Karpas-422 (cell line): ENCODE data around the gene EDNRA. TPM values are rescaled to one million over a fixed set of nuclear protein-coding genes. Genes with fewer than 3 reads are reported as not detected.

Experiments used
- DNase-seq: peaks from one replicate; pipeline ENCODE4 v3.0.0-alpha.2; 2015
- H2AFZ ChIP-seq: fragments of 200-600 bp; sonication (generic); 2 replicates; pipeline ENCODE4 v1.6.1; 2014; ENCODE audit warnings: antibody characterized with exemption, low read length, mixed read lengths
- H3K27ac ChIP-seq: fragments of 200-600 bp; sonication (generic); 2 replicates; pipeline ENCODE4 v1.5.1; 2014; ENCODE audit warnings: mild to moderate bottlenecking, low read length, moderate library complexity
- H3K27me3 ChIP-seq: fragments of 200-600 bp; sonication (generic); 2 replicates; pipeline ENCODE4 v1.6.1; 2014; ENCODE audit warnings: low read length, mixed read lengths
- H3K36me3 ChIP-seq: fragments of 200-600 bp; sonication (generic); 2 replicates; pipeline ENCODE4 v1.6.1; 2014; ENCODE audit warnings: low read length, mixed read lengths; ENCODE audit not compliant: insufficient read depth
- H3K4me1 ChIP-seq: fragments of 200-600 bp; sonication (generic); 2 replicates; pipeline ENCODE4 v1.6.1; 2014; ENCODE audit warnings: mild to moderate bottlenecking, low read length, mixed read lengths
- H3K4me2 ChIP-seq: fragments of 200-600 bp; sonication (generic); 2 replicates; pipeline ENCODE4 v1.6.1; 2014; ENCODE audit warnings: low read length, low read depth, mild to moderate bottlenecking; ENCODE audit not compliant: poor library complexity, severe bottlenecking
- H3K4me3 ChIP-seq: fragments of 200-600 bp; sonication (generic); 2 replicates; pipeline ENCODE4 v1.5.1; 2014; ENCODE audit warnings: mild to moderate bottlenecking, antibody characterized with exemption, low read length, mixed read lengths
- H3K79me2 ChIP-seq: fragments of 200-600 bp; sonication (generic); 2 replicates; pipeline ENCODE4 v1.6.1; 2014; ENCODE audit warnings: mild to moderate bottlenecking, low read length, mixed read lengths
- H3K9ac ChIP-seq: fragments of 200-600 bp; sonication (generic); 2 replicates; pipeline ENCODE4 v1.6.0; 2014; ENCODE audit warnings: low read length
- H3K9me2 ChIP-seq: fragments of 200-600 bp; sonication (generic), shearing (Covaris generic); replicated peaks from 2 replicates; pipeline ENCODE4 v1.6.0; 2014; ENCODE audit warnings: mild to moderate bottlenecking, low read length, moderate library complexity; ENCODE audit not compliant: insufficient read depth
- H3K9me3 ChIP-seq: fragments of 300-700, 200-600 bp; sonication (generic); 2 replicates; pipeline ENCODE4 v1.6.1; 2014; ENCODE audit warnings: low read length, mixed read lengths
- H4K20me1 ChIP-seq: fragments of 200-600 bp; sonication (generic); 2 replicates; pipeline ENCODE4 v1.6.1; 2014; ENCODE audit warnings: mild to moderate bottlenecking, antibody characterized with exemption, low read length, low read depth; ENCODE audit not compliant: insufficient read depth
- total RNA-seq: library from RNA; depleted of rRNA; stranded (reverse); fragments of >200 nt; shearing (Covaris generic); gene quantifications from 2 replicates; pipeline ENCODE4 v1.2.3, GENCODE V29; 2014; ENCODE audit warnings: low replicate concordance

The EDNRA gene
- total RNA-seq, 1 experiment from 2014 or later, result not detected

DNA sequence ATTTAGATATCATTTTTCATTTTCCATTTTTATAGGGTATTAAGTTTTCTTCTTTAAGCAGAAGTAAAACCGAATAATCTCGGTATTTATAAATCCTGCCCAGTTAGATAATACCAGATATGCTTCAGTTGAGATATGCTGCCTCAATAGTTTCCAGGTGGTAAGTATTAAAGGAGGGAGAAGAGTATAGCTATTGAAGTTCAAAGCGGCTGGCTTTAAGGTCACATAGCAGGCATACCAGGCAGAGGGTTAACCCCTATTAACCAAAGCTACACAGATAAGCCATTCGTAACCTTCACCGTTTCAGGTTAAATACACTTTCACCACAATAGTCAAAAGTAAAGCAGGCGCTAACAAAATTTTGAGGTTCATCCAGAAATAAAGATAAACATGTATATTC is 54.2 kb downstream of the EDNRA start:
- H3K4me2 ChIP-seq, result no peak overlapping the region

GRCh38 chr4:147538711-147539110 is 57.8 kb downstream of the EDNRA start:
- H3K79me2 ChIP-seq, result no peaks in the 10 kb centered on the region
- H3K9ac ChIP-seq, result no peak overlapping the region
- no peaks in the 10 kb centered on the region for H4K20me1 ChIP-seq
- no peaks in the 10 kb centered on the region for H3K36me3 ChIP-seq
- H3K9me3 ChIP-seq, result no peaks in the 10 kb centered on the region
- no peak overlapping the region for H2AFZ ChIP-seq
- H3K4me2 ChIP-seq, result no peak overlapping the region
- no peak overlapping the region for H3K27ac ChIP-seq
- no peak for DNase-seq
- no peaks in the 10 kb centered on the region for H3K27me3 ChIP-seq
- H3K9me2 ChIP-seq, result no peaks in the 10 kb centered on the region
- H3K4me3 ChIP-seq, result no peak overlapping the region
- peaks cover 3% of the 10 kb centered on the region for H3K4me1 ChIP-seq

More for the DNA sequence above, 54.2 kb downstream of the EDNRA start:
- Histone ChIP-seq H3K9me3 (no peaks in the 10 kb centered on the region), H4K20me1 (no peaks in the 10 kb centered on the region), H3K27ac (no peak overlapping the region), H3K27me3 (no peaks in the 10 kb centered on the region), H3K4me3 (no peak overlapping the region), H2AFZ (no peak overlapping the region), H3K79me2 (no peaks in the 10 kb centered on the region), H3K36me3 (no peaks in the 10 kb centered on the region), H3K4me1 (peaks cover 3% of the 10 kb centered on the region), H3K9me2 (0 out of 2 replicates have a peak, but pooled peaks cover 2% of the 10 kb centered on the region), H3K9ac (no peak overlapping the region)
- no peak for DNase-seq

GRCh38 chr4:147539959-147540358 is 59.1 kb downstream of the EDNRA start:
- Histone ChIP-seq H3K36me3 (no peaks in the 10 kb centered on the region), H3K9me3 (no peaks in the 10 kb centered on the region), H3K27me3 (no peaks in the 10 kb centered on the region), H3K4me3 (no peak overlapping the region), H3K9me2 (no peaks in the 10 kb centered on the region), H2AFZ (no peak overlapping the region), H3K4me1 (peaks cover under 1% of the 10 kb centered on the region; the same call in 1 of the 2 replicates), H3K27ac (no peak overlapping the region), H3K79me2 (no peaks in the 10 kb centered on the region), H4K20me1 (no peaks in the 10 kb centered on the region), H3K9ac (no peak overlapping the region), H3K4me2 (no peak overlapping the region)
- DNase-seq, result no peak

- H3K4me1 ChIP-seq, result no peaks in the 10 kb centered on the region
- no peaks in the 10 kb centered on the region for H3K27me3 ChIP-seq
- H3K9me2 ChIP-seq, result no peaks in the 10 kb centered on the region
- no peak overlapping the region for H3K9ac ChIP-seq
- no peaks in the 10 kb centered on the region for H3K36me3 ChIP-seq
- DNase-seq, result no peak
- no peak overlapping the region for H3K4me2 ChIP-seq
- no peak overlapping the region for H3K4me3 ChIP-seq
- no peaks in the 10 kb centered on the region for H3K9me3 ChIP-seq
- H3K27ac ChIP-seq, result no peak overlapping the region
- H4K20me1 ChIP-seq, result no peaks in the 10 kb centered on the region
- no peak overlapping the region for H2AFZ ChIP-seq
- H3K79me2 ChIP-seq, result no peaks in the 10 kb centered on the region
Measured at GRCh38 chr4:147542229-147542990, 61.5 kb downstream of the EDNRA start.

DNA sequence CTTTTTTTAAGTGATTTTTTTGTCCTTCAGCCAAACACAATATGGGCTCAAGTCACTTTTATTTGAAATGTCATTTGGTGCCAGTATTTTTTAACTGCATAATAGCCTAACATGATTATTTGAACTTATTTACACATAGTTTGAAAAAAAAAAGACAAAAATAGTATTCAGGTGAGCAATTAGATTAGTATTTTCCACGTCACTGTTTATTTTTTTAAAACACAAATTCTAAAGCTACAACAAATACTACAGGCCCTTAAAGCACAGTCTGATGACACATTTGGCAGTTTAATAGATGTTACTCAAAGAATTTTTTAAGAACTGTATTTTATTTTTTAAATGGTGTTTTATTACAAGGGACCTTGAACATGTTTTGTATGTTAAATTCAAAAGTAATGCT is 62.1 kb downstream of the EDNRA start:
- Histone ChIP-seq H3K9me3 (no peaks in the 10 kb centered on the region), H4K20me1 (no peaks in the 10 kb centered on the region), H3K36me3 (no peaks in the 10 kb centered on the region), H3K27me3 (no peaks in the 10 kb centered on the region), H3K27ac (no peak overlapping the region), H3K9me2 (no peaks in the 10 kb centered on the region), H3K9ac (no peak overlapping the region), H3K4me2 (no peak overlapping the region), H2AFZ (no peak overlapping the region), H3K79me2 (no peaks in the 10 kb centered on the region), H3K4me1 (no peaks in the 10 kb centered on the region), H3K4me3 (no peak overlapping the region)
- no peak for DNase-seq

DNA sequence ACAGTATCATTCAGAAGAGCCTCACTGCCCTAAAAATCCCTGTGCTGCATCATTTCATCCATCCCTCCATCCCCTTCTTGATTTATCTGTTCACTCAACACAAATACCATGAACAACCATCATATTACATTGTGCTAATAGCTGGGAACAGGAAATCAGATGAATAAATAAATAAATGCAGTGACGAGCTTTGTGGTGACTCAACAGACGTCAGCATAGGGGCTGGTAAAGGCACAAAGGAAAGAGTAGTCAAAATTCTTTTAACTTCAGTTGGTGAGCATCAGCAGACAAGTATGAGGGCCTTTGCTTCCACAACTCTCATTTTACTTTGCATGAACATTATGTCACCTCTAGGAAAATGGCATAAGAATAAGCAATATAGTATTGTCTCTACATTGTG is 65.5 kb downstream of the EDNRA start:
- Histone ChIP-seq H3K4me1 (peaks cover 5% of the 10 kb centered on the region), H3K9ac (no peak overlapping the region), H3K27ac (no peak overlapping the region), H3K9me2 (no peaks in the 10 kb centered on the region), H3K27me3 (no peaks in the 10 kb centered on the region), H3K9me3 (no peaks in the 10 kb centered on the region), H3K4me2 (no peak overlapping the region), H3K36me3 (no peaks in the 10 kb centered on the region), H4K20me1 (no peaks in the 10 kb centered on the region), H3K79me2 (no peaks in the 10 kb centered on the region), H2AFZ (no peak overlapping the region), H3K4me3 (no peak overlapping the region)
- DNase-seq, result no peak

DNA sequence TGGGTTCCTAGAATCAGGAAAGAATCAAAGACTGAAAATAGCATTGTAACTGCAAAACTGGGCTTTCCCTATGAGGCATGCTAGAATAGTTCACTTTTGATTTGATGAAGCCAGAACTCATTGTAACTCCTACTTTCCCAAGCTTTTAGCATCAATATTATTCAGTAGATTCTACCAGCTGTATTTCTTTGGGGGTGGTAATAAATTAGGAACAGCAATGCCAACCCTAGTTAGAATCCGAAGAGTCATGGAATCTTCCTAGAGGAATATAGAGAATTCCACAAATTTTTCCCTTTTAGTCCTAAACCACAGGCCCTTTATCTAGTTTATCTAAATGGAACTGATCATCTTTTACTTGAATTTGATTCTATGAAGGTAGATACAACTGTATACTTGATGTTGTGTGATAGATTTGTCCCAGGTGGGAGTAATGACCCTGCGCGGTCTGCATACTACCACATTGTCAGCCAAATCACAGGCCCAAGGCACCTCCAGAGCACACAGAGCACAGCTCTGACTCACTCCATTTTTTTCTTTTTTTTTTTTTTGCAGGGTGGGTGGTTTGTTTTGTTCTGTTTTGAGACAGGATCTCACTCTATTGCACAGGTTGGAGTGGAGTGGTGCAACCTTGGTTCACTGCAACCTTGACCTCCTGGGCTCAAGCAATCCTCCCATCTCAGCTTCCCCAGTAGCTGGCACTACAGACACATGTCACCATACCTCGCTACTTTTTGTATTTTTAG is 66.6 kb downstream of the EDNRA start:
- Histone ChIP-seq H3K27me3 (no peaks in the 10 kb centered on the region), H4K20me1 (no peaks in the 10 kb centered on the region), H3K4me1 (peaks cover 5% of the 10 kb centered on the region), H3K9ac (no peak overlapping the region), H3K9me3 (no peaks in the 10 kb centered on the region), H3K27ac (no peak overlapping the region), H3K79me2 (no peaks in the 10 kb centered on the region), H3K4me2 (no peak overlapping the region), H3K4me3 (no peak overlapping the region), H3K36me3 (no peaks in the 10 kb centered on the region), H2AFZ (no peak overlapping the region), H3K9me2 (no peaks in the 10 kb centered on the region)
- no peak for DNase-seq

DNA sequence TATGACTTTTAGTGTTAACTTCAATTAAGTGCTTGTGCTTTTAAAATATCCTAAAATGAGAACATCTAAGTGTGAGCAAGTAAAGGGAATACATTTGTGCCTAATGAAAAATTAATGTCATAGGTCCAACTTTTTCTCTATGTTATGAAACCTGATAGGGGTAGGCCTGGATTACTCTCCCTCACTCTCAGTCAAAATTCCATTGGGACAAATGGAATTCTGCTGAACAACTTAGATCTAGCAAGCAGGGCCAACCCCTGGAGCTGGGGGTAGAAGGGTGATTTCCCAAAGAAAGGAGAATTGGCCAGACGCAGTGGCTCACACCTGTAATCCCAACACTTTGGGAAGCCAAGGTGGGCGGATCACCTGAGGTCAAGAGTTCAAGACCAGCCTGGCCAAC is 67.4 kb downstream of the EDNRA start:
- DNase-seq, result no peak
- Histone ChIP-seq H3K9me2 (no peaks in the 10 kb centered on the region), H2AFZ (no peak overlapping the region), H3K9ac (no peak overlapping the region), H3K9me3 (no peaks in the 10 kb centered on the region), H3K4me3 (no peak overlapping the region), H3K36me3 (no peaks in the 10 kb centered on the region), H3K27ac (no peak overlapping the region), H3K79me2 (no peaks in the 10 kb centered on the region), H3K4me1 (peaks cover 5% of the 10 kb centered on the region), H3K4me2 (no peak overlapping the region), H3K27me3 (no peaks in the 10 kb centered on the region), H4K20me1 (no peaks in the 10 kb centered on the region)
